Measurements from ENCODE around the gene IGF1R.

DNA sequence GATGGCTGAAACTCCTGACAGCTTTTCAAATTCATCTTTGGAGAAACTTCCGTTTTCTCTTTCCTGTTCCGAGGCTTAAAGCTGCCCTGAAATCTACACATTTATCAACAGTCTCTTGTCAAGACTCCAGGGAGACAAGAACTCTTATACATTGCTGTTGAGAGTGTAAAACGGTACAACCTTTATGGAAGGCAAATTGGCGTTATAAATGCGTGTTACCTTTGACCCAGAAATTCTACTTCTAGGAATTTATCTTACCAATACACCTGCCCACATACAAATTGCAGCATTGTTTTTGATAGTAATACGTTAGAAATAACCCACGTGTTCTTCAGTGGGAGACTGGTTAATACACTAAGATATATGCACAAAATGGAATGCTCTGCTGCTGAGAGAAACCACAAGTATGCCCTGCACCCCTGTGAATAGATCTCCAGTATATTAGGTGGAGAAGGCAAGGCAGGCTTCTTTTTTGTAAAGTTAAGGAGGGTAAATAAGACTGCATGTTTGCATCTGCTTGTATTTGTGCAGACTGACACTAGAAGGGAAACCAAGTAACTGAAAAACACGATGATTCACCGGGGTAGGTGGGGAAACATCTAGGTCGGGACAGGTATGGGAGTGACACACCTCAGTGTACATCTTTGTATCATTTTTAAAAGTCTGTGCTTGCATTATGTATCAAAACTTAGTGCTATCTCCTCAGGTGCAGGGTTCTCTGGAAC lies 97.5 kb downstream of the IGF1R start:
- no peak for TF ChIP-seq POLR2A (IDR thresholded peaks at IDR 0.05; ENCODE audit: low read length)
- no peak for TF ChIP-seq GATA1 (IDR thresholded peaks at IDR 0.05; ENCODE audit: low read depth, low read length)
